GM12875 (cell line): Measurements from ENCODE around the gene SNAI1.

Experiments used
- H3K4me3 ChIP-seq: one replicate; pipeline ENCODE4 v1.5.1; 2011; ENCODE audit warnings: low read depth, low read length, control low read depth
- CTCF ChIP-seq: IDR thresholded peaks from 2 replicates; pipeline ENCODE4 v1.5.1; 2011; ENCODE audit warnings: low read depth, mild to moderate bottlenecking, control low read depth, inconsistent platforms, low read length, moderate library complexity, borderline replicate concordance; ENCODE audit not compliant: insufficient read depth

SNAI1 gene

GRCh38 chr20:50001784-50002311 is 19.1 kb downstream of the SNAI1 start:
- no peak for TF ChIP-seq CTCF
- no peak overlapping the region for H3K4me3 ChIP-seq

- no peak for TF ChIP-seq CTCF
- H3K4me3 ChIP-seq: no peak overlapping the region
Measured at GRCh38 chr20:50003253-50003656, 20.5 kb downstream of the SNAI1 start.

- H3K4me3 ChIP-seq: no peak overlapping the region
- no peak for TF ChIP-seq CTCF
Measured at GRCh38 chr20:50004229-50004628, 21.4 kb downstream of the SNAI1 start.

GRCh38 chr20:50005471-50005981 is 22.7 kb downstream of the SNAI1 start:
- H3K4me3 ChIP-seq: no peak overlapping the region
- no peak for TF ChIP-seq CTCF

- no peak for TF ChIP-seq CTCF
- no peak overlapping the region for H3K4me3 ChIP-seq
Measured at GRCh38 chr20:50007369-50007768, 24.6 kb downstream of the SNAI1 start.

- no peak for TF ChIP-seq CTCF
- no peak overlapping the region for H3K4me3 ChIP-seq
Measured at GRCh38 chr20:50008007-50008406, 25.2 kb downstream of the SNAI1 start.
